CD8-positive, alpha-beta memory T cell (primary cell): ENCODE data around the gene GUCA2A. TPM values are rescaled to one million over a fixed set of nuclear protein-coding genes. Genes with fewer than 3 reads are reported as not detected.

Experiments used
- CTCF ChIA-PET: fragments of 350-600 bp; sonication (Branson Sonifier 250); formaldehyde crosslinking; loops from one replicate; lab custom pipeline; 2021; ENCODE audit warnings: antibody characterized with exemption; lab: Charles Lee
- POLR2A ChIA-PET: fragments of 350-600 bp; sonication (Branson Sonifier 250); formaldehyde crosslinking; loops from one replicate; lab custom pipeline; 2021; ENCODE audit warnings: antibody characterized with exemption; lab: Charles Lee
- DNase-seq, 5 donors: peaks; one replicate each; pipeline versions ENCODE4 v3.0.0 to v3.0.0-alpha.2; 2020 to 2022; ENCODE audit warnings: mixed read lengths in 1 of 5
- H3K27ac ChIP-seq: one replicate; pipeline ENCODE4 v1.7.0; 2013; ENCODE audit warnings: low read depth, mild to moderate bottlenecking, low read length, moderate library complexity
- H3K27me3 ChIP-seq: 2 replicates; pipeline ENCODE4 v1.7.0; 2013; ENCODE audit warnings: low read length, mild to moderate bottlenecking; ENCODE audit not compliant: insufficient read depth, poor library complexity, severe bottlenecking
- H3K36me3 ChIP-seq: 2 replicates; pipeline ENCODE4 v1.7.0; 2013; ENCODE audit warnings: mild to moderate bottlenecking, low read length, moderate library complexity; ENCODE audit not compliant: insufficient read depth
- H3K4me1 ChIP-seq: 2 replicates; pipeline ENCODE4 v1.7.0; 2013; ENCODE audit warnings: mild to moderate bottlenecking, low read length, moderate library complexity; ENCODE audit not compliant: insufficient read depth
- H3K4me3 ChIP-seq: 2 replicates; pipeline ENCODE4 v1.7.0; 2013; ENCODE audit warnings: mild to moderate bottlenecking, low read length
- H3K9me3 ChIP-seq: 2 replicates; pipeline ENCODE4 v1.7.0; 2013; ENCODE audit warnings: mild to moderate bottlenecking, low read length
- H3K27ac Mint-ChIP-seq, 8 donors: one replicate each; pipeline ENCODE4 v1.8.0; 2020 to 2021; ENCODE audit warnings: mixed read lengths in 8 of 8, mild to moderate bottlenecking in 6 of 8, inconsistent platforms in 3 of 8, moderate library complexity in 3 of 8
- H3K27me3 Mint-ChIP-seq, 2 donors: one replicate each; pipeline ENCODE4 v1.8.0; 2020 to 2021; ENCODE audit warnings: mixed read lengths in 2 of 2, mild to moderate bottlenecking in 1 of 2, moderate library complexity in 1 of 2
- H3K36me3 Mint-ChIP-seq, 3 donors: one replicate each; pipeline ENCODE4 v1.8.0; 2020 to 2021; ENCODE audit warnings: mixed read lengths in 3 of 3, inconsistent platforms in 1 of 3, mild to moderate bottlenecking in 1 of 3
- H3K4me1 Mint-ChIP-seq, 3 donors: one replicate each; pipeline ENCODE4 v1.8.0; 2020 to 2021; ENCODE audit warnings: mixed read lengths in 3 of 3, inconsistent platforms in 1 of 3, mild to moderate bottlenecking in 1 of 3
- H3K4me3 Mint-ChIP-seq, 7 donors: one replicate each; pipeline ENCODE4 v1.8.0; 2020 to 2021; ENCODE audit warnings: mixed read lengths in 7 of 7, mild to moderate bottlenecking in 6 of 7, moderate library complexity in 4 of 7, inconsistent platforms in 2 of 7
- H3K9me3 Mint-ChIP-seq, 5 donors: one replicate each; pipeline ENCODE4 v1.8.0; 2020 to 2022; ENCODE audit warnings: mixed read lengths in 5 of 5, mild to moderate bottlenecking in 3 of 5, moderate library complexity in 2 of 5, inconsistent platforms in 1 of 5
- polyA plus RNA-seq: library from polyadenylated mRNA; unstranded; fragments of 300-500 nt; fragmentation: Illumina TruSeq; gene quantifications from one replicate; pipeline ENCODE4 v1.2.3, GENCODE V29; 2021
- total RNA-seq, 2 experiments: library from RNA; stranded (reverse); gene quantifications; one replicate each; pipeline ENCODE4 v1.2.3, GENCODE V29; 2021

The GUCA2A gene
- total and polyA plus RNA-seq, 3 experiments from 2014 or later, result not detected

GRCh38 chr1:42141978-42142377, 22.6 kb downstream of the GUCA2A start:
- DNase-seq, result no peak
- H3K27ac Mint-ChIP-seq, result no peak overlapping the region
- ChIA-PET CTCF (no interaction called here), POLR2A (no interaction called here)
- no peak overlapping the region for H3K4me3 Mint-ChIP-seq
- Histone ChIP-seq H3K36me3 (no peaks in the 10 kb centered on the region), H3K27me3 (peaks cover 4% of the 10 kb centered on the region), H3K27ac (no peak overlapping the region), H3K4me1 (no peaks in the 10 kb centered on the region), H3K4me3 (no peak overlapping the region), H3K9me3 (no peaks in the 10 kb centered on the region)
- H3K27me3 Mint-ChIP-seq, result peaks cover 4 to 51% of the 10 kb centered on the region in 2 donors
- no peaks in the 10 kb centered on the region for H3K9me3 Mint-ChIP-seq
- peaks cover 0 to 6% (median 0%) of the 10 kb centered on the region in 3 donors for H3K4me1 Mint-ChIP-seq
- no peaks in the 10 kb centered on the region for H3K36me3 Mint-ChIP-seq

DNA sequence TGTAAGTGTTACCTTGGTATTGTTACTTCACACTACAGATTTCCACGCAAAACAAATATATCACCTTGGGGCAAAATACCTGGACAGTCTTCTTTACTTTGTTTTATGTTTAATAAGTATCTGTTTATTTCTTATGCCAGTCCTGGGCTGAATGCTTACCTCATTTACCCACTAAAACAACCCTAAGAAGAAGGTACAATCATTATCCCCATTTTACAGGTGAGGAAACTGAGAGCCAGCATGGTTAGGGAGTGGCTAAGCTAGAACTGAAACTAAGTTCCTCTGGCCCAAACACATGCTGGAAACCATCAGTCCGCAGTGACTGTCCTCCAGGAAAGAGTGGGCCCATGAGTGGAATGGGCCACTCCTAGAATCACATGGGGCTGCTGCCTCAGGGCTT, 24.4 kb downstream of the GUCA2A start:
- H3K36me3 Mint-ChIP-seq, result no peaks in the 10 kb centered on the region
- DNase-seq, result no peak
- Histone ChIP-seq H3K36me3 (no peaks in the 10 kb centered on the region), H3K4me1 (no peaks in the 10 kb centered on the region), H3K4me3 (no peak overlapping the region), H3K27ac (no peak overlapping the region), H3K27me3 (peaks cover 4% of the 10 kb centered on the region), H3K9me3 (no peaks in the 10 kb centered on the region)
- H3K4me1 Mint-ChIP-seq, result peaks cover 0 to 6% (median 0%) of the 10 kb centered on the region in 3 donors
- ChIA-PET CTCF (no interaction called here), POLR2A (no interaction called here)
- peaks cover 7 to 55% of the 10 kb centered on the region in 2 donors for H3K27me3 Mint-ChIP-seq
- H3K4me3 Mint-ChIP-seq, result no peak overlapping the region
- no peaks in the 10 kb centered on the region for H3K9me3 Mint-ChIP-seq
- no peak overlapping the region for H3K27ac Mint-ChIP-seq

DNA sequence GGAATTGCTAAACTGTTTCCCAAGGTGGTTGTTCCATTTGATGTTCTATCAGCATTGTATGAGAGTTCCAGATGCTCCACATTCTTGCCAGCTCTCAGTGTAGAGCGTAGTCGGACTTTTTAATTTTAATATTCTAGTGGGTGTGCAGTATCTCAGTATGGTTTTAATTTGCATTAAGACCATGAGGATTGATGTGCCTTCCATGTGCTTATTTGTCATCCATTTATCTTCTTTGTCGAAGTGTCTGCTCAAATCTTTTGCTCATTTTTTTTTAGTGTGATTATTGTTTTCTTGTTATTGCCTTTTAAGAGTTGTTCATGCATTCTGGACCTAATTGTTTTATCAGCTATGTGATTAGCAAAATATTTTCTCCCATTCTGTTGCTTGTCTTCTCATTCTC, 25.1 kb downstream of the GUCA2A start:
- Histone ChIP-seq H3K4me3 (no peak overlapping the region), H3K9me3 (no peaks in the 10 kb centered on the region), H3K36me3 (no peaks in the 10 kb centered on the region), H3K4me1 (no peaks in the 10 kb centered on the region), H3K27ac (no peak overlapping the region), H3K27me3 (peaks cover 4% of the 10 kb centered on the region)
- H3K4me3 Mint-ChIP-seq, result no peak overlapping the region
- H3K9me3 Mint-ChIP-seq, result no peaks in the 10 kb centered on the region
- H3K36me3 Mint-ChIP-seq, result no peaks in the 10 kb centered on the region
- peaks cover 7 to 48% of the 10 kb centered on the region in 2 donors for H3K27me3 Mint-ChIP-seq
- no peak for DNase-seq
- H3K27ac Mint-ChIP-seq, result no peak overlapping the region
- H3K4me1 Mint-ChIP-seq, result peaks cover 0 to 6% (median 0%) of the 10 kb centered on the region in 3 donors
- CTCF ChIA-PET, result no interaction called here
- POLR2A ChIA-PET, result no interaction called here

DNA sequence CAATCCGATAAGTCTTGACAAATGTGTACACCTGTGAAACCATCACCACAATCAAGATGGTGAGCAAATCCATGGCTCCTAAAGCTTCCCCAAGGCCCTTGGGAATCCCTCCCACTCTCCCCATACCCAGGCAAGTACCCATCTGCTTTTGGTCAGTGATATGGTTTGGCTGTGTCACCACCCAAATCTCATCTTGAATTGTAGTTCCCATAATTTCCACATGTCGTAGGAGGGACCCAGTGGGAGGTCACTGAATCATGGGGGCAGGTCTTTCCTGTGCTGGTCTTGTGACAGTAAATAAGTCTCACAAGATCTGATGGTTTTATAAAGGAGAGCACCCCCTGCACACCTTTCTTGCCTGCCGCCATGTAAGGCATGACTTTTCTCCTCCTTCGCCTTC, 26.0 kb downstream of the GUCA2A start:
- no peak for DNase-seq
- no peak overlapping the region for H3K27ac ChIP-seq
- Mint-ChIP-seq H3K4me1 (peaks cover 0 to 6% (median 0%) of the 10 kb centered on the region in 3 donors), H3K27me3 (peaks cover 6 to 43% of the 10 kb centered on the region in 2 donors), H3K36me3 (no peaks in the 10 kb centered on the region), H3K27ac (no peak overlapping the region), H3K9me3 (no peaks in the 10 kb centered on the region), H3K4me3 (no peak overlapping the region)
- no peaks in the 10 kb centered on the region for H3K4me1 ChIP-seq
- no peak overlapping the region for H3K4me3 ChIP-seq
- H3K27me3 ChIP-seq, result no peaks in the 10 kb centered on the region
- no peaks in the 10 kb centered on the region for H3K36me3 ChIP-seq
- H3K9me3 ChIP-seq, result no peaks in the 10 kb centered on the region
- CTCF ChIA-PET, result no interaction called here
- POLR2A ChIA-PET, result no interaction called here

- H3K4me3 Mint-ChIP-seq, result no peak overlapping the region
- no peak for DNase-seq
- no peaks in the 10 kb centered on the region for H3K4me1 Mint-ChIP-seq
- POLR2A ChIA-PET, result no interaction called here
- H3K27ac Mint-ChIP-seq, result no peak overlapping the region
- H3K4me1 ChIP-seq, result no peaks in the 10 kb centered on the region
- no peak overlapping the region for H3K27ac ChIP-seq
- H3K27me3 Mint-ChIP-seq, result peaks cover 3 to 36% of the 10 kb centered on the region in 2 donors
- no peaks in the 10 kb centered on the region for H3K36me3 Mint-ChIP-seq
- no peaks in the 10 kb centered on the region for H3K27me3 ChIP-seq
- CTCF ChIA-PET, result no interaction called here
- no peaks in the 10 kb centered on the region for H3K36me3 ChIP-seq
- H3K9me3 Mint-ChIP-seq, result no peaks in the 10 kb centered on the region
- H3K4me3 ChIP-seq, result no peak overlapping the region
- no peaks in the 10 kb centered on the region for H3K9me3 ChIP-seq
Measured at GRCh38 chr1:42137766-42138165, 26.8 kb downstream of the GUCA2A start.

GRCh38 chr1:42136466-42136865, 28.1 kb downstream of the GUCA2A start:
- H3K36me3 Mint-ChIP-seq, result no peaks in the 10 kb centered on the region
- Histone ChIP-seq H3K4me3 (no peak overlapping the region), H3K27ac (no peak overlapping the region), H3K4me1 (no peaks in the 10 kb centered on the region), H3K36me3 (no peaks in the 10 kb centered on the region), H3K27me3 (no peaks in the 10 kb centered on the region), H3K9me3 (no peaks in the 10 kb centered on the region)
- no peaks in the 10 kb centered on the region for H3K9me3 Mint-ChIP-seq
- CTCF ChIA-PET, result no interaction called here
- POLR2A ChIA-PET, result interaction anchor here (0.8 kb wide), 1 partner anchor 80 kb away, joined by 3 read pairs; no protein-coding TSS in a partner anchor
- H3K4me1 Mint-ChIP-seq, result no peaks in the 10 kb centered on the region
- DNase-seq, result no peak
- H3K4me3 Mint-ChIP-seq, result no peak overlapping the region
- H3K27me3 Mint-ChIP-seq, result peaks cover 3 to 30% of the 10 kb centered on the region in 2 donors
- no peak overlapping the region for H3K27ac Mint-ChIP-seq

- ChIA-PET CTCF (no interaction called here), POLR2A (no interaction called here)
- Mint-ChIP-seq H3K4me1 (no peaks in the 10 kb centered on the region), H3K27ac (no peak overlapping the region), H3K9me3 (no peaks in the 10 kb centered on the region), H3K4me3 (no peak overlapping the region), H3K36me3 (no peaks in the 10 kb centered on the region), H3K27me3 (peaks cover 3 to 24% of the 10 kb centered on the region in 2 donors)
- Histone ChIP-seq H3K9me3 (no peaks in the 10 kb centered on the region), H3K4me3 (no peak overlapping the region), H3K36me3 (no peaks in the 10 kb centered on the region), H3K27me3 (no peaks in the 10 kb centered on the region), H3K4me1 (no peaks in the 10 kb centered on the region), H3K27ac (no peak overlapping the region)
- DNase-seq, result no peak
Measured at GRCh38 chr1:42135426-42135825, 29.1 kb downstream of the GUCA2A start.

GRCh38 chr1:42133809-42134526, 30.6 kb downstream of the GUCA2A start:
- H3K9me3 Mint-ChIP-seq, result no peaks in the 10 kb centered on the region
- Histone ChIP-seq H3K4me1 (no peaks in the 10 kb centered on the region), H3K4me3 (no peak overlapping the region), H3K27ac (no peak overlapping the region), H3K27me3 (no peaks in the 10 kb centered on the region), H3K36me3 (no peaks in the 10 kb centered on the region), H3K9me3 (no peaks in the 10 kb centered on the region)
- no peak overlapping the region for H3K27ac Mint-ChIP-seq
- ChIA-PET CTCF (no interaction called here), POLR2A (no interaction called here)
- no peak for DNase-seq
- H3K27me3 Mint-ChIP-seq, result peaks cover 7 to 14% of the 10 kb centered on the region in 2 donors
- no peak overlapping the region for H3K4me3 Mint-ChIP-seq
- no peaks in the 10 kb centered on the region for H3K4me1 Mint-ChIP-seq
- no peaks in the 10 kb centered on the region for H3K36me3 Mint-ChIP-seq
